ENCODE results near the gene TUT4. TPM values are rescaled to one million over a fixed set of nuclear protein-coding genes. Genes with fewer than 3 reads are reported as not detected.

Gene TUT4
- total and polyA plus RNA-seq, 2 of the 4 experiments (the other 2 are of a cell fraction) = 10.9 to 40.0 TPM

- Histone ChIP-seq H3K79me1 (ENCODE audit: low read depth in 1 of 2, low read length in 2 of 2) (peaks cover 0 to 4% of the 10 kb centered on the region in 2 experiments; a peak in 1 of 4 replicates), H3K4me2 (ENCODE audit: low read depth, low read length) (no peak overlapping the region), H2BK20ac (ENCODE audit: low read depth, low read length) (no peak overlapping the region), H2BK15ac (ENCODE audit: low read depth, low read length) (no peak overlapping the region), H2AK9ac (replicated peaks; ENCODE audit: low read depth, low read length, poor library complexity) (no peak overlapping the region), H4K20me1 (ENCODE audit: insufficient read depth, low read length) (no peaks in the 10 kb centered on the region), H3K18ac (ENCODE audit: low read depth, low read length) (no peak overlapping the region), H3K9me1 (ENCODE audit: insufficient read depth, low read length) (no peaks in the 10 kb centered on the region), H3K4me3 (ENCODE audit: insufficient read depth, low read depth, low read length) (no peak overlapping the region), H4K5ac (ENCODE audit: low read depth, low read length) (no peak overlapping the region), H2AFZ (replicated peaks; ENCODE audit: low read length, poor library complexity) (no peak overlapping the region), H3K4me1 (ENCODE audit: control insufficient read depth, insufficient read depth, low read length) (no peaks in the 10 kb centered on the region), H3K56ac (ENCODE audit: extremely low read depth, insufficient read depth, low read length) (no peak overlapping the region), H3K23ac (ENCODE audit: low read depth, low read length) (no peak overlapping the region), H3K27me3 (ENCODE audit: control insufficient read depth, insufficient read depth, low read length) (no peaks in the 10 kb centered on the region), H3K36me3 (ENCODE audit: control insufficient read depth, insufficient read depth, low read length) (peaks cover 9% of the 10 kb centered on the region), H4K8ac (ENCODE audit: low read depth in 2 of 2, low read length in 2 of 2) (no peak overlapping the region), H2BK5ac (ENCODE audit: low read depth, low read length, poor library complexity, severe bottlenecking) (no peak overlapping the region), H3K27ac (ENCODE audit: insufficient read depth, low read length) (no peak overlapping the region), H3K9me3 (ENCODE audit: control insufficient read depth, insufficient read depth, low read length) (no peaks in the 10 kb centered on the region), H3K14ac (replicated peaks; ENCODE audit: low read depth, low read length) (no peak overlapping the region), H3K9ac (ENCODE audit: low read depth, low read length) (no peak overlapping the region), H4K91ac (ENCODE audit: insufficient read depth, low read depth, low read length) (no peak overlapping the region), H2BK120ac (ENCODE audit: low read depth, low read length) (no peak overlapping the region), H3K4ac (ENCODE audit: low read depth, low read length) (no peak overlapping the region), H2AK5ac (ENCODE audit: low read depth, low read length) (no peak overlapping the region)
- intact Hi-C loops (cut with micrococcal nuclease) (no loop called here), dilution Hi-C loops (cut with HindIII; ENCODE audit: low sequenced_read_pairs, unreplicated experiment) (no loop called here), in situ Hi-C loops (cut with MboI; ENCODE audit: low sequenced_read_pairs) (no loop called here)
- POLR2A ChIA-PET (ENCODE audit: unreplicated experiment) = no interaction called here
- TF ChIP-seq CHD1 (IDR thresholded peaks at IDR 0.05; ENCODE audit: low read depth, low read length) (no peak), CTCF (conservative IDR thresholded peaks at IDR 0.05; ENCODE audit: low read depth, low read length) (no peak), MAZ (IDR thresholded peaks at IDR 0.05; ENCODE audit: borderline replicate concordance, low read depth, low read length) (no peak), RAD21 (IDR thresholded peaks at IDR 0.05; ENCODE audit: low read length) (no peak), FOS (IDR thresholded peaks at IDR 0.05; ENCODE audit: low read depth, low read length) (no peak), CEBPB (IDR thresholded peaks at IDR 0.05; ENCODE audit: low read depth, low read length) (no peak), NFE2L2 (IDR thresholded peaks at IDR 0.05; ENCODE audit: low read depth, low read length) (no peak), ELK1 (IDR thresholded peaks at IDR 0.05; ENCODE audit: borderline replicate concordance, low read depth, low read length) (no peak), USF2 (IDR thresholded peaks at IDR 0.05; ENCODE audit: low read depth, low read length) (no peak), RFX5 (IDR thresholded peaks at IDR 0.05; ENCODE audit: low read depth, low read length) (no peak), POLR2A (IDR thresholded peaks at IDR 0.05; ENCODE audit: low read depth, low read length) (no peak), MAFK (IDR thresholded peaks at IDR 0.05; ENCODE audit: low read depth, low read length) (no peak), SMC3 (IDR thresholded peaks at IDR 0.05; ENCODE audit: low read depth, low read length) (no peak), RCOR1 (IDR thresholded peaks at IDR 0.05; ENCODE audit: insufficient replicate concordance, low read length) (no peak), MXI1 (IDR thresholded peaks at IDR 0.05; ENCODE audit: borderline replicate concordance, low read depth, low read length) (no peak), BHLHE40 (IDR thresholded peaks at IDR 0.05; ENCODE audit: low read depth, low read length) (no peak)
- WGBS, 2 experiments (ENCODE audit: extremely low coverage in 2 of 2, insufficient read length in 1 of 2) = no CpG with 5 or more reads among the region's 2 CpGs
- DNase-seq (peak; percentile 51), ATAC-seq (ENCODE audit: low read depth) (no peak)
- CTCF ChIA-PET = no interaction called here
- BruUV-seq (replicated peaks) = no TSS peak
These were observed 97.2 kb downstream of the TUT4 start for GRCh38 chr1:52455686-52456085.
